ENCODE measurements around the gene CEMIP.

DNA sequence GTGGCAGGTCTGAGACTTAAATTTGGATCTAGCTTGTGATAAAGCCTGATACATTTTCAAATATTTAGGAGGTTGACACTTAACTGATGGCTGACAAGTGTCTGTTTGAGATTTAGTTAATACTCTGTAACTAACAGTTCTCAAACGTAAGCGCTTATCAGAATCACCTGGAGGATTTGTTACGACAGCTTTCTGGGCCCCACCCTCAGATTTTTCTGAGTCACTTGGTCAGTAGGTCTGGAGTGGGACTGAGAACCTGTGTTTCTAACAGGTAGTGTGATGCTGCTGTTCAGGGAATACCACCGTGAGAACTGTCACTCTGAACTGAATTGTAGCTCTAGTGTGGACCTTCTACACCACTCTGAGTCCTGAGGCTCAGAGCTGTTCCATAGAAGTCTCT is 85.5 kb downstream of the CEMIP start:
- no peak for TF ChIP-seq POLR2AphosphoS5 (IDR thresholded peaks at IDR 0.05; ENCODE audit: low read depth, low read length)
- TF ChIP-seq, protein P1, sequence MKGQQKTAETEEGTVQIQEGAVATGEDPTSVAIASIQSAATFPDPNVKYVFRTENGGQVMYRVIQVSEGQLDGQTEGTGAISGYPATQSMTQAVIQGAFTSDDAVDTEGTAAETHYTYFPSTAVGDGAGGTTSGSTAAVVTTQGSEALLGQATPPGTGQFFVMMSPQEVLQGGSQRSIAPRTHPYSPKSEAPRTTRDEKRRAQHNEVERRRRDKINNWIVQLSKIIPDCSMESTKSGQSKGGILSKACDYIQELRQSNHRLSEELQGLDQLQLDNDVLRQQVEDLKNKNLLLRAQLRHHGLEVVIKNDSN (IDR thresholded peaks at IDR 0.05; ENCODE audit: borderline replicate concordance, low read depth): no peak
- TF ChIP-seq YY1 (IDR thresholded peaks at IDR 0.05; ENCODE audit: low read depth): no peak
- TF ChIP-seq ELF1 (IDR thresholded peaks at IDR 0.05): no peak
- no peak for TF ChIP-seq TEAD4 (IDR thresholded peaks at IDR 0.05; ENCODE audit: borderline replicate concordance, insufficient read depth)
- TF ChIP-seq, protein P2, sequence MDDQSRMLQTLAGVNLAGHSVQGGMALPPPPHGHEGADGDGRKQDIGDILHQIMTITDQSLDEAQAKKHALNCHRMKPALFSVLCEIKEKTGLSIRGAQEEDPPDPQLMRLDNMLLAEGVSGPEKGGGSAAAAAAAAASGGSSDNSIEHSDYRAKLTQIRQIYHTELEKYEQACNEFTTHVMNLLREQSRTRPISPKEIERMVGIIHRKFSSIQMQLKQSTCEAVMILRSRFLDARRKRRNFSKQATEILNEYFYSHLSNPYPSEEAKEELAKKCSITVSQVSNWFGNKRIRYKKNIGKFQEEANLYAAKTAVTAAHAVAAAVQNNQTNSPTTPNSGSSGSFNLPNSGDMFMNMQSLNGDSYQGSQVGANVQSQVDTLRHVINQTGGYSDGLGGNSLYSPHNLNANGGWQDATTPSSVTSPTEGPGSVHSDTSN (IDR thresholded peaks at IDR 0.05): no peak
- TF ChIP-seq GABPA (IDR thresholded peaks at IDR 0.05; ENCODE audit: low read depth): no peak
- TF ChIP-seq, protein P3, sequence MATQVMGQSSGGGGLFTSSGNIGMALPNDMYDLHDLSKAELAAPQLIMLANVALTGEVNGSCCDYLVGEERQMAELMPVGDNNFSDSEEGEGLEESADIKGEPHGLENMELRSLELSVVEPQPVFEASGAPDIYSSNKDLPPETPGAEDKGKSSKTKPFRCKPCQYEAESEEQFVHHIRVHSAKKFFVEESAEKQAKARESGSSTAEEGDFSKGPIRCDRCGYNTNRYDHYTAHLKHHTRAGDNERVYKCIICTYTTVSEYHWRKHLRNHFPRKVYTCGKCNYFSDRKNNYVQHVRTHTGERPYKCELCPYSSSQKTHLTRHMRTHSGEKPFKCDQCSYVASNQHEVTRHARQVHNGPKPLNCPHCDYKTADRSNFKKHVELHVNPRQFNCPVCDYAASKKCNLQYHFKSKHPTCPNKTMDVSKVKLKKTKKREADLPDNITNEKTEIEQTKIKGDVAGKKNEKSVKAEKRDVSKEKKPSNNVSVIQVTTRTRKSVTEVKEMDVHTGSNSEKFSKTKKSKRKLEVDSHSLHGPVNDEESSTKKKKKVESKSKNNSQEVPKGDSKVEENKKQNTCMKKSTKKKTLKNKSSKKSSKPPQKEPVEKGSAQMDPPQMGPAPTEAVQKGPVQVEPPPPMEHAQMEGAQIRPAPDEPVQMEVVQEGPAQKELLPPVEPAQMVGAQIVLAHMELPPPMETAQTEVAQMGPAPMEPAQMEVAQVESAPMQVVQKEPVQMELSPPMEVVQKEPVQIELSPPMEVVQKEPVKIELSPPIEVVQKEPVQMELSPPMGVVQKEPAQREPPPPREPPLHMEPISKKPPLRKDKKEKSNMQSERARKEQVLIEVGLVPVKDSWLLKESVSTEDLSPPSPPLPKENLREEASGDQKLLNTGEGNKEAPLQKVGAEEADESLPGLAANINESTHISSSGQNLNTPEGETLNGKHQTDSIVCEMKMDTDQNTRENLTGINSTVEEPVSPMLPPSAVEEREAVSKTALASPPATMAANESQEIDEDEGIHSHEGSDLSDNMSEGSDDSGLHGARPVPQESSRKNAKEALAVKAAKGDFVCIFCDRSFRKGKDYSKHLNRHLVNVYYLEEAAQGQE (IDR thresholded peaks at IDR 0.05; ENCODE audit: low read depth, low read length): no peak
- TF ChIP-seq, protein P4, sequence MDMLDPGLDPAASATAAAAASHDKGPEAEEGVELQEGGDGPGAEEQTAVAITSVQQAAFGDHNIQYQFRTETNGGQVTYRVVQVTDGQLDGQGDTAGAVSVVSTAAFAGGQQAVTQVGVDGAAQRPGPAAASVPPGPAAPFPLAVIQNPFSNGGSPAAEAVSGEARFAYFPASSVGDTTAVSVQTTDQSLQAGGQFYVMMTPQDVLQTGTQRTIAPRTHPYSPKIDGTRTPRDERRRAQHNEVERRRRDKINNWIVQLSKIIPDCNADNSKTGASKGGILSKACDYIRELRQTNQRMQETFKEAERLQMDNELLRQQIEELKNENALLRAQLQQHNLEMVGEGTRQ (IDR thresholded peaks at IDR 0.05; ENCODE audit: borderline replicate concordance, low read depth, low read length): no peak
- TF ChIP-seq, protein P5, sequence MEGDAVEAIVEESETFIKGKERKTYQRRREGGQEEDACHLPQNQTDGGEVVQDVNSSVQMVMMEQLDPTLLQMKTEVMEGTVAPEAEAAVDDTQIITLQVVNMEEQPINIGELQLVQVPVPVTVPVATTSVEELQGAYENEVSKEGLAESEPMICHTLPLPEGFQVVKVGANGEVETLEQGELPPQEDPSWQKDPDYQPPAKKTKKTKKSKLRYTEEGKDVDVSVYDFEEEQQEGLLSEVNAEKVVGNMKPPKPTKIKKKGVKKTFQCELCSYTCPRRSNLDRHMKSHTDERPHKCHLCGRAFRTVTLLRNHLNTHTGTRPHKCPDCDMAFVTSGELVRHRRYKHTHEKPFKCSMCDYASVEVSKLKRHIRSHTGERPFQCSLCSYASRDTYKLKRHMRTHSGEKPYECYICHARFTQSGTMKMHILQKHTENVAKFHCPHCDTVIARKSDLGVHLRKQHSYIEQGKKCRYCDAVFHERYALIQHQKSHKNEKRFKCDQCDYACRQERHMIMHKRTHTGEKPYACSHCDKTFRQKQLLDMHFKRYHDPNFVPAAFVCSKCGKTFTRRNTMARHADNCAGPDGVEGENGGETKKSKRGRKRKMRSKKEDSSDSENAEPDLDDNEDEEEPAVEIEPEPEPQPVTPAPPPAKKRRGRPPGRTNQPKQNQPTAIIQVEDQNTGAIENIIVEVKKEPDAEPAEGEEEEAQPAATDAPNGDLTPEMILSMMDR (IDR thresholded peaks at IDR 0.05): no peak
- TF ChIP-seq, protein P6, sequence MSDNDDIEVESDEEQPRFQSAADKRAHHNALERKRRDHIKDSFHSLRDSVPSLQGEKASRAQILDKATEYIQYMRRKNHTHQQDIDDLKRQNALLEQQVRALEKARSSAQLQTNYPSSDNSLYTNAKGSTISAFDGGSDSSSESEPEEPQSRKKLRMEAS (IDR thresholded peaks at IDR 0.05; ENCODE audit: low read depth): no peak
- no peak for TF ChIP-seq MEF2A (IDR thresholded peaks at IDR 0.05; ENCODE audit: borderline replicate concordance, low read depth)
- TF ChIP-seq RAD21 (IDR thresholded peaks at IDR 0.05; ENCODE audit: low read length): no peak
- TF ChIP-seq FOSL2 (IDR thresholded peaks at IDR 0.05; ENCODE audit: borderline replicate concordance, low read depth): no peak
